ENCODE results near the gene ARFGEF3. TPM values are rescaled to one million over a fixed set of nuclear protein-coding genes. Genes with fewer than 3 reads are reported as not detected.

Gene ARFGEF3
- total RNA-seq, 4 donors from 2014 or later: 6.7 to 17.1 (median 13.2) TPM

- in situ Hi-C loops (cut with MboI; ENCODE audit: low pct_ligation_motif_present in 1 of 4, low pct_unique_long_range_greater_than_20kb in 1 of 4, low sequenced_read_pairs in 3 of 4) (no loop called here), intact Hi-C loops (cut with DNase I; ENCODE audit: low total_unique reads) (no loop called here)
- no peaks in the 10 kb centered on the region for H3K4me1 ChIP-seq
- no peak overlapping the region for H3K4me3 ChIP-seq
- no peak overlapping the region for H3K27ac ChIP-seq
- TF ChIP-seq POLR2AphosphoS5 (IDR thresholded peaks at IDR 0.05) (no peak), EP300 (IDR thresholded peaks at IDR 0.05; ENCODE audit: low read depth) (no peak), CTCF (IDR thresholded peaks at IDR 0.05) (no peak), POLR2A (IDR thresholded peaks at IDR 0.05) (no peak)
- no peaks in the 10 kb centered on the region for H3K27me3 ChIP-seq
- H3K9me3 ChIP-seq: no peaks in the 10 kb centered on the region
- WGBS, 2 donors (ENCODE audit: low coverage in 1 of 2): 75 to 89% methylated on average over 4 of the region's 4 CpGs
- DNase-seq: no peak
- H3K36me3 ChIP-seq: no peaks in the 10 kb centered on the region
These were observed 18.9 kb upstream of the ARFGEF3 start for GRCh38 chr6:138142806-138143205.

GRCh38 chr6:138145402-138145801 lies 16.3 kb upstream of the ARFGEF3 start:
- no peak overlapping the region for H3K27ac ChIP-seq
- H3K9me3 ChIP-seq: no peaks in the 10 kb centered on the region
- intact Hi-C loops (cut with DNase I; ENCODE audit: low total_unique reads): no loop called here
- H3K36me3 ChIP-seq: no peaks in the 10 kb centered on the region
- TF ChIP-seq POLR2AphosphoS5 (IDR thresholded peaks at IDR 0.05) (no peak), EP300 (IDR thresholded peaks at IDR 0.05; ENCODE audit: low read depth) (no peak), CTCF (IDR thresholded peaks at IDR 0.05) (no peak)
- H3K4me3 ChIP-seq: no peak overlapping the region
- in situ Hi-C loops (cut with MboI; ENCODE audit: low pct_ligation_motif_present in 1 of 4, low pct_unique_long_range_greater_than_20kb in 1 of 4, low sequenced_read_pairs in 3 of 4): no loop called here
- no peaks in the 10 kb centered on the region for H3K27me3 ChIP-seq
- no peaks in the 10 kb centered on the region for H3K4me1 ChIP-seq
- no peak for DNase-seq
- 78 to 81% methylated on average over 2 to 3 of the region's 3 CpGs for WGBS, 2 donors (ENCODE audit: low coverage in 1 of 2)

GRCh38 chr6:138146544-138146943 lies 15.2 kb upstream of the ARFGEF3 start:
- Histone ChIP-seq H3K4me3 (no peak overlapping the region), H3K4me1 (no peaks in the 10 kb centered on the region), H3K27me3 (no peaks in the 10 kb centered on the region), H3K9me3 (no peaks in the 10 kb centered on the region), H3K36me3 (no peaks in the 10 kb centered on the region), H3K27ac (no peak overlapping the region)
- TF ChIP-seq CTCF (IDR thresholded peaks at IDR 0.05) (no peak), POLR2AphosphoS5 (IDR thresholded peaks at IDR 0.05) (no peak), POLR2A (IDR thresholded peaks at IDR 0.05) (no peak), EP300 (IDR thresholded peaks at IDR 0.05; ENCODE audit: low read depth) (no peak)
- WGBS, 2 donors (ENCODE audit: low coverage in 1 of 2): 85 to 93% methylated on average over 4 to 5 of the region's 5 CpGs
- intact Hi-C loops (cut with DNase I; ENCODE audit: low total_unique reads): no loop called here
- DNase-seq: no peak
- in situ Hi-C loops (cut with MboI; ENCODE audit: low pct_ligation_motif_present in 1 of 4, low pct_unique_long_range_greater_than_20kb in 1 of 4, low sequenced_read_pairs in 3 of 4): no loop called here

GRCh38 chr6:138155443-138155842 lies 6.3 kb upstream of the ARFGEF3 start:
- intact Hi-C loops (cut with DNase I; ENCODE audit: low total_unique reads): no loop called here

More at GRCh38 chr6:138155443-138155842, 6.3 kb upstream of the ARFGEF3 start:
- Histone ChIP-seq H3K27me3 (peaks cover 20% of the 10 kb centered on the region), H3K36me3 (no peaks in the 10 kb centered on the region), H3K4me3 (no peak overlapping the region), H3K27ac (no peak overlapping the region), H3K9me3 (peaks cover 0 to 10% of the 10 kb centered on the region in 2 donors), H3K4me1 (no peaks in the 10 kb centered on the region)
- TF ChIP-seq POLR2A (IDR thresholded peaks at IDR 0.05) (no peak), POLR2AphosphoS5 (IDR thresholded peaks at IDR 0.05) (no peak), EP300 (IDR thresholded peaks at IDR 0.05; ENCODE audit: low read depth) (no peak), CTCF (IDR thresholded peaks at IDR 0.05) (no peak)
- no peak for DNase-seq
- in situ Hi-C loops (cut with MboI; ENCODE audit: low pct_ligation_motif_present in 1 of 4, low pct_unique_long_range_greater_than_20kb in 1 of 4, low sequenced_read_pairs in 3 of 4): no loop called here
- 50 to 66% methylated on average over 1 of the region's 1 CpG for WGBS, 2 donors (ENCODE audit: low coverage in 1 of 2)
